GM18502 (cell line): ENCODE data around the gene KCNN2.

ENCODE experiments used
- ATAC-seq: cut with Tn5 transposase; IDR thresholded peaks from one replicate; pipeline ENCODE4 v1.9.1; 2021; ENCODE audit warnings: mild to moderate bottlenecking; ENCODE audit not compliant: unreplicated experiment, poor library complexity

The KCNN2 gene

DNA sequence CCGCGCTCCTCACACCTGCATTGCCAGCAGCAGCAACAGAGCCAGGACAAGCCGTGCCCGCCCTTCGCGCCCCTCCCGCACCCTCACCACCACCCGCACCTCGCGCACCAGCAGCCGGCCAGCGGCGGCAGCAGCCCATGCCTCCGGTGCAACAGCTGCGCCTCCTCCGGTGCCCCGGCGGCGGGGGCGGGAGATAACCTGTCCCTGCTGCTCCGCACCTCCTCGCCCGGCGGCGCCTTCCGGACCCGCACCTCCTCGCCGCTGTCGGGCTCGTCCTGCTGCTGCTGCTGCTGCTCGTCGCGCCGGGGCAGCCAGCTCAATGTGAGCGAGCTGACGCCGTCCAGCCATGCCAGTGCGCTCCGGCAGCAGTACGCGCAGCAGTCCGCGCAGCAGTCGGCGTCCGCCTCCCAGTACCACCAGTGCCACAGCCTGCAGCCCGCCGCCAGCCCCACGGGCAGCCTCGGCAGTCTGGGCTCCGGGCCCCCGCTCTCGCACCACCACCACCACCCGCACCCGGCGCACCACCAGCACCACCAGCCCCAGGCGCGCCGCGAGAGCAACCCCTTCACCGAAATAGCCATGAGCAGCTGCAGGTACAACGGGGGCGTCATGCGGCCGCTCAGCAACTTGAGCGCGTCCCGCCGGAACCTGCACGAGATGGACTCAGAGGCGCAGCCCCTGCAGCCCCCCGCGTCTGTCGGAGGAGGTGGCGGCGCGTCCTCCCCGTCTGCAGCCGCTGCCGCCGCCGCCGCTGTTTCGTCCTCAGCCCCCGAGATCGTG lies 517 bp downstream of the KCNN2 start:
- ATAC-seq = peak; percentile 28

GRCh38 chr5:114362977-114363761 lies 1.3 kb downstream of the KCNN2 start:
- ATAC-seq = no peak

GRCh38 chr5:114363837-114364236 lies 2.0 kb downstream of the KCNN2 start:
- ATAC-seq = no peak

DNA sequence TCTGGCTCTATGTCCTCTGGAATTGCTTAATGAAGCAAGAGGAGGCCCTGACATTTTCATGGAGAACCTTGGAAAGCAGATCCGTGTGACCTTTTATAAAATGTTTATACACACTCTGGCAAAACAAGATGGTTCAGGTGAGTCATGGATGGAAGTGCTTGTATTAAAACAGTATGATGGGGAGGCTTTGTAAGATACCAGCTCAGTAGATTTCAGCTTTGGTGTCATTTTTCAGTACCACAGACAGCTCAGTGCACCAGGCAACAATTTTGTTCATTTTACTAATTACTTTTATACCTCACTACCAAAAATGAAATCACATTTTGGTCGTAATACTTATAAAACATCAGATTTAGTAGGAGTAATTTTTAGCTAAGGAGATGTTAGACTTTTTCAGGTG lies 5.2 kb downstream of the KCNN2 start:
- ATAC-seq = no peak

DNA sequence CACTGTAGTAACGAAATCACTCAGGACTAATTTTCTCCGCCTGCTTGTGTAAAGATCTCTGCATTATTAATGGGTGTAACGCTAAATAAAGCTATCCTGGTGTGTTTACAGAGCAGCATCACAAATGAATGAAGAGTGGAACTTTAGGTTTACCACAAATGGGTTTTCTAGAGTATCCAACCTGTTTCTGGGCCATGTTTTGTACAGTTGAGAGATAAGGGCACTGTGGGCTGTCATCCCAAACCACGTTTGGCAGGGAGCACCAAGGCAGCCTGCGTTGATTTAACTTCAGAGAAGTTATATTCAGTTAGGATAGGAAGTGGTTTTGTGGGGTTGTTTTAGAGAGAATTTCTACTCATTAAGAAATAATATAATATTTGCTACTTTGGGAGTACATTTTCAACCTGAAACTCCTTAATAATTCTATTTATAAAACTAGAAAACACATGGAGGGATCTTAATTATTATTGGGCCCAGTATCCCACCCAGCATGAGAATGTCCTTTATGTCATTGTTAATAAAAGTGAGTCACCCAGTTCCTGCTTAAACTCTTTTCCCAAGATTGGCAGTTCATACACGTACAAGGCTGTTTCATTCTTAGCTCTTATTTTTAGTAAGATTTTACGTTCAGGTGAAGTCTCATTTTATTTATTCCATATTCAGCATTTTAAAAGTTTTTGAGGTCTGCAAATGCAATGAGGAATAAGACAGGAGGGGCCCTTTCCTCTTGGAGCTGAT lies 8.0 kb downstream of the KCNN2 start:
- no peak for ATAC-seq

DNA sequence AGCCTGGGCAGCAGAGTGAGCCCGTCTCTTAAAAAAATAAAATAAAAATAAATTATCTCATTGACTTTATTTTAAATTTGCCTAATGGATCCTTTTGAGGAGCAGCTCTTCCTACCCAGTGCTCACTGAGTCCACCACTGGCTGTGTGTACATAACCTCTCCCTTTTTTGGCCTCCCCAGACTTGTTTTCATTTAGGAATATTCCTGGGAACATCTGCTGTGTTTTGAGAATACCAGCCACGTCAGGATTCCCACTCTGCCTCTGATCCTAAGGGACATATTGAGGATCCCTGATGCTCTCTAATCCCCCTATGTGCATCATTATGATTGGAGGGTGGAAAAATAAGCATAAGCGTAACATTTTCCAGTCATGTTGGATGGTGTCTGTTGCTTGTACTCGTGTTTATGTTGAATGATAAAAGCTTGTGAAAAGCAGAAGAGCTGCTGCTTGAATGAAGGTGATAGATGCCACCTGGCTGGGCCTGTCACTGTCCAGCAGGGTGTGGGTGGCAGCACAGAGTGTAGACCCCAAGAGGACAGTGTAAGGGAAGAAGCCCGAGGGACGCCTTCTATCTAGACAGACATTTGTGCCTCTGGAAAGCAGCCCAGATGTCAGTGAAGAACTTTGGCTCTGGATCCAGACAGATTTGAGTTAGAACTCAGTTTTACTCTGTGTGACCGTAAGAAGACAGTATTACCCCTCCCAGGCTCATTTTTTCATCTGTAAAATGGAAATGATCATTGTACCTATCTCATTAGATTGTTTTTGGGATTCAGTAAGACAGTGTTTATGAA lies 15.4 kb downstream of the KCNN2 start:
- no peak for ATAC-seq

GRCh38 chr5:114377946-114378345 lies 16.1 kb downstream of the KCNN2 start:
- ATAC-seq = no peak

- ATAC-seq = no peak
Observed at GRCh38 chr5:114380721-114381120, 18.9 kb downstream of the KCNN2 start.

GRCh38 chr5:114387433-114387832 lies 25.6 kb downstream of the KCNN2 start:
- no peak for ATAC-seq

DNA sequence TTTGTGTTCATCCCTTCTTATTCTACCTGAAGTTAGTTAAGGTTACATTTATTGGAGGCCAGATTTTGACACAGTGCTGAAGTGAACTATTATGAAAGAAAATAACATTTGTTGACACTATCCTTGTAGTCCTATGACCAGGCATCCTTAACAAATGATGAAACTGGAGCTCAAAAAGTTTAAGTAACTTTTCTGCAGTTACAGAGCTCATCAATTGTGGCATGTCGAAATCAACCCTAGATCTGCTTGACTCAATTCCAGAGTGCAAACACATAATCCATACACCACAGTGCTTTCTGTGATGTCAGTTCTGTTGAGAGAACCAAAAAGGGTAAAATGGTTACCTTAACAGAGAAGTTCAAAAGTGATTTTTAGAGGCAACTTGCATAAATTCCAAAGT lies 28.6 kb downstream of the KCNN2 start:
- no peak for ATAC-seq

GRCh38 chr5:114391321-114391720 lies 29.5 kb downstream of the KCNN2 start:
- no peak for ATAC-seq

- ATAC-seq = no peak
Observed at GRCh38 chr5:114393159-114393558, 31.3 kb downstream of the KCNN2 start.

- no peak for ATAC-seq
Observed at GRCh38 chr5:114402206-114402605, 40.3 kb downstream of the KCNN2 start.

GRCh38 chr5:114407783-114408182 lies 45.9 kb downstream of the KCNN2 start:
- no peak for ATAC-seq

DNA sequence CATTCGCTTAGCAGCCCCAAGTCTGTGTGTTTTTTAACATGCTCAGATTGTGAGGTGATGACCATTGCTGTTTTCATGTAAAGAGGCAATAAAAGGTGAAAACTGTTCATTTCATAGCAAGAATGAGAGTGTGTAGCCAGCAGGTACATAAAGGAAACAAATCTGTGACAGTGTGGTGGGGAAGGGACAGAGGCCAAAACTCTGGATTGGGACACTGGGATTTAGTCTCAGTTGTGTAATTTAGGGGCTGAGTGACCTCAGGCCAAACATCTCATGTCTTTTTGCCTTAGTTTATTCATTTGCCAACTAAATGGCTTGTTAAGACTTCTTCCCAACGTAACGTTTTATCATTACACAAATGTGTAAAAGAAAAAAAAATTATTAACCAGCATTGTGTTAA lies 47.0 kb downstream of the KCNN2 start:
- no peak for ATAC-seq

DNA sequence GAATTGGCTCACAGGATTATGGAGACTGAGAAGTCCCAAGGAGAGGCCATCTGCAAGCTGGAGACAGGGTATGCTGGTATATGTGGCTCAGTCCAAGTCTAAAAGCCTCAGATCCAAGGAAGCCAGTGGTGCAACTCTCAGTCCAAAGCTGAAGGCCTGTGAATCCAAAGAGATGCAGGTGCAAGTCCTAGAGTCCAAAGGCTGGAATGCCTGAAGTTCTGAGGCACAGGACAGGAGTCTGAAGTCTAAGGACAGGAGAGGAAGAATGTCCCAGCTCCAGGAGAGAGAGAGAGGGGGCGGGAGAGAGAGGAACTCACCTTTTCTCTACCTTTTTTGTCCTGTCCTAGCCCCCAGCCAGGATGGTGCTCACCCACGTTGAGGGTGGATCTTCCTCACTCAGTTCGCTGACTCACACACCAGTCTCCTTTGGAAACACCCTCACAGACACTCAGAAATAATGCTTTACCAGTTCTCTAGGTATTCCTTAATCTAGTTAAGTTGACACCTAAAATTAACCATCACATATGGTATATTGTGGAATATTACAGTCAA lies 49.6 kb downstream of the KCNN2 start:
- no peak for ATAC-seq

DNA sequence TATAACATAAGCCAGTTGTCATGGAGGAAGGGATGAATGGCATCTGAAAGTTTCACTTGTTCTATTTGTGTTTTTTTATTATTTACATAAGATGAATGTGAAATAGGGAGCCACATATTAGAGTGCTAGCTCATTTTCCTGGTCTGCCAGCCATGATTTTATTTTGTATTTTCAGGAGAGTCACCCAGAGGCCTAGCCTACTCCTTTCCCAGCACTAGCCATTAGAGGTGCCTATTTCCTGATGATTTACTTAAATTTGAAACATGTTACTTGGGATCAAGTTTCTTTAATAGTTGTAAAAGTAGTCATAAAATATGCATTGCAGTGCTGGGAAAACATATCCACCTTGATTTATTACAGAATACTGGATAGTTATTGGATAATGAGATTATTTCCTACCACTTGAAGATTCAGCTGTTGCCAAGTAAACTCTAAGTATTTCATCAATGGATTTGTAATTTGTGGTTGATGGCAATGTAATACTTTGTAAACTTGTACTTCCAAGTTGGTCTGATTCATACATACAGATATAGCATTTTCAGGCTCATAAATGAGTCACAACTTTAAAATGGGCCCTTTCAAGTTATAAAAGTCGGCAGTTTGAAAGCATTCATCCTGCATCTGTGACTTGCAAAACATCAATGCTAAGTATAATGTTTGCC lies 50.8 kb downstream of the KCNN2 start:
- no peak for ATAC-seq

DNA sequence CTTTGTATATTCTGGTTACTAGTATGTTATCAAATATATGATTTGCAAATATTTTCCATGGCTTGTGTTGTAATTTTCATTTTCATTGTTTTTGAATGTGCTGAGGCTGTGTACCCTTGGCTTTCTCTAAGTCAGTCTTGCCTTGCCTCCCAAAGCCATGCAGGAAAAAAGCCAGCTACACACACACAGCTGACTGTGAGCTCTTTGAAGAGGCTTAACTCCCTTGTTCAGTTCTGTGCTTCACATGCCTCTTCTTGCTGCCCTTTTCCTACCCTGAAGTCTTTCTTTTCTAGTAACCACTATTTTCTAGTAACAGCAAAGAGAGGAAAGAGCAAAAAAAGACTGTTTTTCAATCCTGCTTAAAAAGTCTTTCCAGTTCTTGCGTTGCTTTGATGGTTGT lies 53.9 kb downstream of the KCNN2 start:
- ATAC-seq = no peak

GRCh38 chr5:114416254-114416653 lies 54.4 kb downstream of the KCNN2 start:
- ATAC-seq = no peak

GRCh38 chr5:114417519-114417918 lies 55.6 kb downstream of the KCNN2 start:
- no peak for ATAC-seq
